UCSD-AML1 (cell line): ENCODE results near the gene FCRL1.

Experiments used
- DNase-seq: peaks from one replicate; lab custom pipeline; 2025; ENCODE audit not compliant: unreplicated experiment; lab: John Stamatoyannopoulos, UW

The FCRL1 gene

DNA sequence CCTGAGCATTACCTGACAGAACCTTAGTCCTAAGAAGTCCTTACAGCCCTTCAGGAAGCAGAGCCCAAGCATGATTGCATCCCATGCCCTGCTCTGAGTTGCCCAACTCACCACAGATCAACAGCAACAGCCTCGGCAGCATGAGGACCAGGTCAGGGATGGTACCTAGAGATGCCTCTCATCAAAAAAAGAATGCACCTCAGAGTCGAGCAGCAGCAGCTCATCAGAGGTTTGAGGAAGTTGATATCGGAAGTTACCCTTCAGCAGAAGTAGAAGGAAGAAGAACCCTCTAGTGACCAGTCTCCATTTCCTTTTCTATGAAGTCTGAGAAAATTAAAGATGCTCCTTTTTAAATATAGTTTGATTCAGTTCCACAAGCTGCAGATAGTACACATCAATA, at the start of gene FCRL1:
Gene FCRL1, minus strand, starts transcription at position 225 of the 400 bp plus-strand sequence. Its CDS starts 83 bp downstream, at position 142.
- no peak for DNase-seq

DNA sequence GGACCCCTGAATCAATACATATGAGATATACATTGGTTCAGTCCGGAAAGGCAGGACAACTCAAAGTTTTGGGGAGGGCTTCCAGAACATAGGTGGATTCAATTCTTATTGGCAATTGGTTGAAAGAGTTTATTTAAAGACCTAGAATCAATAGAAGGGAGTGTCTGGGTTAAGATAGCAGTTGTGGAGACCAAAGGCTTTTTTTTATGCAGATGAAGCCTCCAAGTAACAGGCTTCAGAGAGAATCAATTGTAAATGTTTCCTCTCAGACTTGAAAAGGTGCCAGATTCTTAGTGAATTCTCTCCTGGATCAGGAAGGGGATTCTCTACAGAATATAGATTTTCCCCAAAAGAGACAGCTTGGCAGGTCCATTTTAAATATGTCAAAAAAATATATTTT, 48.7 kb upstream of the FCRL1 start:
- no peak for DNase-seq

- DNase-seq: no peak
Observed at GRCh38 chr1:157862114-157863070, 42.5 kb upstream of the FCRL1 start.

DNA sequence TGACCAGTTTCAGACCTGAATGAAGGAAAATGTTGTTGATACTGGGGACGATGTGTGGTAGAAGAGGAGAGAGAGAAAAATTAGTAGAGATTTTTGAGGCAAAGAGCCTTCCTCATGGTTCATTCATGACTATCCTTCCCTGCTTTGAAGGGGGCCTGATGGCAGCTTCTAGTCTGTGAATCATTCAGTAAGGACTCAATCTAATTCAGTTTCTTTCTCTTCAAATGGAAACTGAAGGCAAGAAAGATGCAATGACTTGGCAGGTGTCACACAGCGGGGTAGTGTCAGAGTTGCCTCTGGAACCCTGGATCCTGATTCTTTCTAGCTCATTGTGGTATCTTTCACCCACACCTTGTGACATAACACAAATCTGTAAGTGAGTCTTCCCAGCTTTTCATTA, 36.6 kb upstream of the FCRL1 start:
- no peak for DNase-seq

GRCh38 chr1:157852476-157852875, 32.6 kb upstream of the FCRL1 start:
- DNase-seq: no peak

- no peak for DNase-seq
Observed at GRCh38 chr1:157849229-157849875, 29.4 kb upstream of the FCRL1 start.

- DNase-seq: no peak
Observed at GRCh38 chr1:157844089-157844830, 24.3 kb upstream of the FCRL1 start.

DNA sequence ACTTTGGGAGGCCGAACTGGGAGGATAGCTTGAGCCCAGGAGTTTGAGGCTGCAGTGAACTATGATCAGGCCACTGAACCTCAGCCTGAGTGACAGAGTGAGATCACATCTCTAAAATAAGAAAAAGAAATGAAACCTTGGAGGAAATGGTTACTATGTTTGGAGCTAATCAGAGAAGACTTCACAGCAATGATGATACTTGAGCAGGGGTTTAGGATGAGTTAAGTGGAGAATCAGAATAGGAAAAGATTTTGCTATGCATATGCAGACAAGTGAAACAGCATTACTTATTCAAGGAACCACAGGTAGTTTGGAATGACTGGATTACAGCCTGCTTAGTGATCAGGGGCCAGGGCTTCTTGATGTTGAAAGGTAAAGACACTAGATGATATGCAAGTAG, 23.0 kb upstream of the FCRL1 start:
- DNase-seq: no peak

DNA sequence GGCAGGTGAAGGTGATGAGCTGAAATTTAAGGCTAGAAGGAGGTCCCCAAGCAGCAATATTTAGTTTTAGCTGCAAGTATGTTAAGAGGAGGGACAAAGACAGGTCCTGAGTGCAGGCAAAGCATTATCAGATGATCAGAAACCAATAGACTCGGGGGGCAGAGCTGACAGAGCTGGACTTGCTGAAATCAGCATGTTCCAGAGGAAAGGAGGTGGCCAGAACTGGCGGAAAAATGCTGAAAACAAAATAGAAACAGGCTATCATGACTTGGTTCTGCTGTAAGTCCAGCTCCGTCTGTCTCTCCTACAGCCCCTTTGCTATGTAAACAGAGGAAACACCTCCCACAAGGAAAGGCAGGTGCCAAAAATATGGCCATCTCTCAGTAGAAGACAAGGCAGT, 21.8 kb upstream of the FCRL1 start, which contains the start of gene CD5L:
Gene CD5L, minus strand, starts transcription at position 101 of the 400 bp plus-strand sequence. CDS start 107 bp downstream, outside the sequence.
- DNase-seq: no peak

DNA sequence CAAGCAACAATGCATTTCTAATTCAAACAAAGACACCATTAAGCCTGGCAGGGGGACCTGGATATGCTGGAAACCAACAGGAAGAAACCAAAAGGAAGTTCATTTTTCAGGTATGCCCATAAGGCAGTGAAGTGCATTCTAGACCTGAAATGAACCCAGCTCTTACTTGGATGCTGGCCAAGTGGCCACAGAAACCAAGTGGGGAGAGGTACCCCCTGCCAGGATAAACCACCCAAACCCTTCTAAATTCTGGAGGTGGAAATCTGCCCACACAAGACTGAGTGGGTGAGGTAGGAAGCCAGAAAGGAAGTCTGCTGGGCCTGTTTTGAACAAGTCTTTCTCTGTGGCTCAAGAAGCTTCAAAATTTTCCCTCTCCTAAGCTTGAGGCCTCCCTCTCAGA, 19.0 kb upstream of the FCRL1 start:
- DNase-seq: no peak

GRCh38 chr1:157834430-157834829, 14.5 kb upstream of the FCRL1 start:
- no peak for DNase-seq

DNA sequence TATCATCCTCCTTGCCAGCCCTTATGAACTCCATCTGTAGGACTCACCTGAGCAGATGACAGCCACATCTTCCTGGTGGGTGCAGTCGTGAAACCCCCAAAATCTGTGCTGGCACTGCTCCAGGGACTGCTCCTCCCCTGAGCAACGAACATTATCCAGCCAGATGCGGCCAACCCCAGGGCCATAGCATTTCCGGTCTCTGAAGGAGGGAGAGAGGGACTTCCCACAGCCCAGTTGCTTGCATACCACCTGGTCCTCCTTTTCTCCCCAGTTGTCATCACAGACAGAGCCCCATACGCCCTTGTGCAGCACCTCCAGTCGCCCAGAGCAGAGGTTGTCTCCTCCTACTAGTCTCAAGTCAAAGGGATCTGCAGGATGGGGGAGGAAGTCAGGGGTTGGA, 13.2 kb upstream of the FCRL1 start:
- no peak for DNase-seq

DNA sequence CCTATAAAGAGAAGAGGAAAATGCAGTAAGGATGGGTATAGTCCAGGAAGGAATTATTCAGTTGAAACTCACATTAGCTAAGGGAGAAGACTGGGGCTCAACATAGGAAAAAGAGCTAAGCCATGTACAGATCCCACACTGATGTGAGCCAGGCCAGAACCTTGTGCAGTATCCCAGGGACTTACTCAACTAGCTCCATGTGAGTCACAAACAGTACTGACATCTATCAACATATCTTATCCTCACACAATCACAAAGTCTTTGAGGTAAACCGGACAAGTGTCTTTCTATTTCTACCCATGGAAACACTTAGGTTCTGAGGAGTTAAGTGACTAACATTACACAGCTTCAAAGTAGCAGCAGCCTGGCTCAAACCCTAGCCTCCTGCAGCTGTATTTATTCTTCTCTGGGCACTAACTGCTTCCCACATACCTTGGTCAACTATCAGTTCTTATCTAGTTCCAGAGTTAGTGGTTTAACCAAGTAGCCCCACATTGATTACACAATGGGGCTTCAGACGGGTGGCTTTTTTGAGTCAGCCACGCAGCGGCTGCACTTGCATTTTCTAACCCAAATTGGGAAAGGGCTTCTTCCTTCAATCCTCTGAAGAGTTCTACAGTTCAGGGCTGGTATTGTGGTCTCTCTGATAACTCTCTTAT, 12.2 kb upstream of the FCRL1 start:
- no peak for DNase-seq

- DNase-seq: no peak
Observed at GRCh38 chr1:157830887-157831286, 11.0 kb upstream of the FCRL1 start.

DNA sequence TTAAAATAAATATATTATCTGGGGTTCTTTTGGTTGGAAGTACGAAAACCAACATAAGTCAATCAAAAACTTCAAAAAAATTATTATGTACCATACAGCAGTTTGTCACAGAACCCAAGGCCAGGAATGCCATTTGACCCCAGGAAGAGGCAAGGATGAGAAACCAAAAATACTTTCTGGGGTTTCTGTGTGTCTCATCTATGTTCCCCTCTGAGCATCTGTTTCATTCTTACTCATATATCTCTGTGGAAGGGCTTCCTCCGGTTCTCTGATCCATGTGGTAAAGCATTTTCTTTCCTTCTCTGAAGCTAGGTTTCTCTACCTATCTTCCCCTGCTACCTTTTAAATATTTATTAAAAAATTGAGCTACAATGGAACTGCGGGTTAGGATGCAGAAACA, 9.8 kb upstream of the FCRL1 start:
- DNase-seq: no peak

DNA sequence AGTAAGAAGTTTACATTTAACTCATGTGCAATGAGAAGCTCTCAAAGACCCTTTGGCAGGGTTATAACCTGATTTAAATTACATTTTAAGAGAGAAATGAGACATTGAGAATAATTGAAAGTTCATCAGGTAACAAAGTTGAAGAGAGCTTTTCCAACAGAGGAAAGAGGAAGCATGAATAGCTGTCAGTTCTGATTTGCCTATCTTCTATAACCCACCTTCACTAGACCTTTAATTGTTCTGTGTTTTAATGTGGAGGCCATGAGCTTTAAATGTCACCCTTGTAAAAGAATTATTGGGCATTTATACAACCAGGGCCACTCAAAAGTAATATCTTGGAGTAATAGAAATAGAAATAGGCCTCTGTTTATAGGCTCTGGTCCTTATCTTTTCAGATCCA, 9.3 kb upstream of the FCRL1 start:
- DNase-seq: no peak

DNA sequence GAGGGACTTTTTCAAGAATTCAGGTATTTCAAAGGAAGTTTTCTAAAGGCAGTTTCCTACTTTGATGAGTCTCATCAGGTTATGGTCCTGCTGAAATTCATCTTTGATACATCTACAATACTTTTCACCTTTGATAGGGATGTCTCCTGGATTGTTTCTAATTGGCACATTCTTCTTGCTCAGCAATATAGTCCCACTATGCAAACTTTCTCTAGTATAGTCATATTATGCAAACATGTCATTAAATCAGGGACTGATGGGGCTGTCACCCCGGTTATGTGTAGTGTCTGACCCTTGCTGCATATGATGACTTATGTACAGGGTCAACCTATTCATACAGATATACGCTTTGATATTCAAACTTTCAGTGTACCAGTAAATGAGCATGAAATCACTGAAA, 379 bp upstream of the FCRL1 start:
- DNase-seq: no peak

- no peak for DNase-seq
Observed at GRCh38 chr1:157819215-157819614, 705 bp downstream of the FCRL1 start.

DNA sequence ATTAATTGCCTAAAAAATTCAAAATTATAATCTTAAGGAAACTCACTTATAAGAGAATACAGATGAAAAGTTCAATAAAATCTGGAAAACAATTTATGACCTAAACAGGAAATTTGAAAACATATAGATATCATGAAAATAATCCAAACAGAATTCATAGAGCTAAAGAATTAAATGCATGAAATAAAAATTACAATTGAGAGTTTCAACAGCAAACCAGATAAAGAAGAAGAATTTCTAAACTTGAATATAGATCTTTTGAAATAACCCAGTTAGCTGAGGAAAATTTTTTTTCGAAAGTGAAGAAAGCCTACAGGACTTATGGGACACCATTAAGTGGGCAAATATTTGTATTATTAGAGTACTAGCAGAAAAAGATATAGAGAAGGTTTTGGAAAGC, 6.7 kb downstream of the FCRL1 start:
- no peak for DNase-seq

- no peak for DNase-seq
Observed at GRCh38 chr1:157806431-157807149, 13.3 kb downstream of the FCRL1 start.
